GM21390 (cell line): Measurements from ENCODE around the gene ITPR1.
A peak's percentile ranks its signal among the peaks of the same experiment; 100 is the strongest.

Source experiments
- ATAC-seq: cut with Tn5 transposase; IDR thresholded peaks from one replicate; pipeline ENCODE4 v1.9.1; 2021; ENCODE audit not compliant: unreplicated experiment

ITPR1 gene

DNA sequence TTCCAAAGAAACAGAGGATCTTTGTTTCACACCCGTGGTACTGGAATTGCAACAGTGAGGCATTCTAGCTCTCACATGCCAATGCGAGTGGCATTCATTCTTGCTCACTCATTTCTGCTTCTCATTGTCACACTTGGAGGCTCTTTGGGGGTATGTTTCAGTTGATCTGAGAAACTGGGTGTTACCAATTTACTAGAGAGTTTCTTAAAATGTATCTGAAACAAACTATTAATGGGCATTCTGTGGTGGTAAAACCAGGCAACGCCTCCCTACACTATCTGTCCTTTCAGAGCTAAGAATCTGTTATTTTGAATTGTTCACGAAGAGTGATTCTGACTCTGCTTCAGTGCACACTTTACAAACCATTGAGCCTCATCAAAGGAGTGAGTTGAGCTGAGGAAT is 345.5 kb downstream of the ITPR1 start:
- ATAC-seq = peak; percentile 75

DNA sequence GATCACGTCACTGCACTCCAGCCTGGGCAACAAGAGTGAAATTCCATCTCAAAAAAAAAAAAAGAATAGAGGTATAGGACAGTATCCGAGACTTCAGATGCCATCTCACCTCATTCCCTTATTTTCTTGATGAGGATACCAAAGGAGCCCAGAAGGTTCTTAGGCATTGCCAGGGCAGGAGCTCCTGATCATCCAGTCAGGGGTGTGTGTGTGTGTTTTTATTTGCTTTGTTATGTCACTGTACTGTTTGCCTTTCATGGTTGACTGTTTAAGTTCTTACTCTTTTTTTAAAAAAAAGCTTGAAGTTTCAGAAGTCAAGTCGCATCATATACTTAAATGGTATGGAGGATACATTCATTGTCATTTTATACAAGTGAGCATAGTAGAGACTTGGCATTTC is 346.1 kb downstream of the ITPR1 start:
- no peak for ATAC-seq

DNA sequence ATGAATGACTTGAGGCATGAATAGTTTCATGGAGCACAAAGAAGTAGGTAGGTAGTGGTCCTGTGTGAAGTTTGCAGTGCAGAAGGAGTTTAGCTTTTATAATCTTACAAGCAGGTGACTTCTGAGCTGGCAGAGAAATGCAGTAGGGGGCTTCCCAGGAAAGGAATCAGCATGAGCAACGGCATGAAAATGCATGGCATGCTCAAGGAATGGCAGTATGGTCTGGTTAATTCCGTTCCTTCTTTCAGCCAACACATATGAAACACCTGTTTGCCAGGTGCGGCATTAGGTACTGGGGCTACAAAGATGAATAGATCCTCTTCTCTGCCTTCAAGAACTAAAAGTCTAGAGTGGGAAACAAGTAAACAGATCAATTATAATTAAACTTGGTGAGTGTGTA is 348.1 kb downstream of the ITPR1 start:
- ATAC-seq = no peak

DNA sequence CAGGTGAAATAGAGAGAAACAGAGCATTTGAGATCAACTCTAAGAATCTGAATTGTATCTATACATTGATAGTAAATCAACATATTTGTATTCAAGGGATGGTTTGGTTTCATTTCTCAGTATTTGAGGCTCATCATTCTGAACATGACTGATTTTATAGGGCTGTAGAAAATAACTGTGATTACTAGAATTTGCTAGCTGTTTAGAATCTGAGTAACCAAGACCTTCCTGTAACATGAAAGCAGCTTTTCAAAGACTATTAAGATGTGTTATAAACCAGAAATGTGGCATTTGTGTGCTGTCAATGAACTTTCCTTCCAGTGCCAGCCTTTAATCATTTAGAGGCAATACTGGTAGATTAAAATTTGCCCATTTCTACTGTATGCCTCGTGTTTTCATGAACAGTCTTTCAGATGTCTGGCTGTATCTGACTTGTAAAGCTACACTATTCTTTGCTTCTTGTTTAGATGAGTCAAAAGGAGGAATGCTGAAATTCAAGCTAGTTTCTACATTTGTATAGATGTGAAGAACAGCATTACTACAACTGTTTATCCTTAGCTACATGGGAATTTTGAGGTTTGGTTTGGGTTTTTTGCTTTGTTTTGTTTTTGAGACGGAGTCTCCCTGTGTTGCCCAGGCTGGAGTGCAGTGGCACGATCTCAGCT is 348.8 kb downstream of the ITPR1 start:
- no peak for ATAC-seq

DNA sequence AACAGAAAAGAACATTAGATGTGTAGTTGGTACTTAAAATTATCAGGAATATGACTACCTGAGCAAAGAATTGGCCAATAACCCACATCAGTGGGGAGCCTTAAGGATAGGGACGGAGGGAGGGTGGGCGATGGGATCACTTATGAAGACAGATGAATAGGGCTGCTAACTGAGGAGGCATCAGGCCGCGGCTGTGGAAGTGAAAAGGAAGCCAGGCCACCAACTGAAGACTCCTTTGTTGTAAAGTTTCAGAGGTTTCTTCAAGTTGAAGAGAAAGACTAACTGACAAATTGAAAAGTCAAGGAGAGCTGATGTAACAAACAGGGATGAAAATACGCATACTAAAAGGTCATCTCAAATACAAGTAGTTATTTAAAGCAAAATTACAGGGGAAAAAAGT is 350.5 kb downstream of the ITPR1 start:
- ATAC-seq = no peak

DNA sequence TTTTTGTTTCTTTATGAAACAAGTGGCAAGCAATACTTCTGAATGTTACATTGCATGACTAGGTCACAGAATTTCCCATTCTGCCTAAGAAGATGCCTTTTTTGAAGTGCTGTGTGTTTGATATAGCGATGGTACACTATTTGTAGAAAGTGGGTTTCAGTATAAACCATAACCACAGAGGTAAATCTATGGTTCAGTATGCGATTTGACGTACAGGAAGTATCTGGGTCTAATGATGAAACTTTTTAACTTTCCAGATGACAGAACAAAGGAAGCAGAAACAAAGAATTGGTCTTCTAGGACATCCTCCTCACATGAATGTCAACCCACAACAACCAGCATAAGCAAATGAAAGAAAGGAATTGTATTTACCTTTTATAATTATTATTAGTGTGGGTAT is 352.7 kb downstream of the ITPR1 start:
- peak; percentile 84 for ATAC-seq

DNA sequence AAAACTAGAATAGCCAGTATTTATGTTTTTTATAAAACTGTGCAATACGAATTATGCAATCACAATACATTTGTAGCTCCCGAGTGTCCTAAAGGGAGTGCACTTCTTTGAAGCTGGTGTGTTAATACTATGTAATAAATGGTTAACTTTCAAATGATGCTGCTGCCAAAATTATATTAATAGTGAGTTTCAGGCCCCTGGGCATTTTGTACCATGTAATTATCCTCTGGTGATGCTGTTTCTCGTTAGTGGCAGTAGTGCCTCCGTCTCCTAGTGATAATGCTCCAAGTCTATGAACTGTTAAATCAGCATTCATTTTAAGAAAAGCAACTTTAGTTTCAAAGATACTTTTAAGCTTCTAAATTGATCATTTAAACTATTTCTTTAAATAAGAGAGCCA is 353.4 kb downstream of the ITPR1 start:
- ATAC-seq = no peak

DNA sequence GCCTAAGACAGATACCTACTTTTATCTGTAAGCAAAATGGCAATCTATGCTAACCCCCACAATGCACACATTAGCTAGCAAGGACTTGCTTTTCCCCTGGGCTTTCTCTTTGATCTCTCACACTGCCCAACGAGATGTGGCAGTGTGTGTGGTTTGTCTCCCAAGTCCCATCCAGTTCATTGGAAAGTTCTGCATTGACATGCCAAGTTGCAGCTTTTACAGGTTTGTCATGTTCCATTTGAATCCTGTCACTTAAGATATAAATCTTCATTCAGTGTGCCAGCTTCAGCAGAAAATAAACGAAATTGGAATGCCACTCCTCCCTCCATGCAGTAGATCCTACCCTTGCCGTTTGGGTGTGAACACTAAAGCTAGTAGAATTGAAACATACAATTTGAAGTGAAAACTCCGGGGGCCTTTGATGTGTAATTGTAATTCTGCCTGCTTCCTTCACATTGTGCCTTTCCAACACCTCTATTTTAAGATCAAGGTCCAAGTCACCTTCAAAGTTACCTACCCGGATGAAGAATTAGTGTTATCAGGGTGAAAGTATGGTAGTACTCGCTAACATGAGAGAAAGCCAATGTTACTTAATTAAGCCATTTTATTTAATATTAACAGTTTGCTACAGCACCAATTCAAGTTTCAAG is 355.2 kb downstream of the ITPR1 start:
- ATAC-seq = no peak

DNA sequence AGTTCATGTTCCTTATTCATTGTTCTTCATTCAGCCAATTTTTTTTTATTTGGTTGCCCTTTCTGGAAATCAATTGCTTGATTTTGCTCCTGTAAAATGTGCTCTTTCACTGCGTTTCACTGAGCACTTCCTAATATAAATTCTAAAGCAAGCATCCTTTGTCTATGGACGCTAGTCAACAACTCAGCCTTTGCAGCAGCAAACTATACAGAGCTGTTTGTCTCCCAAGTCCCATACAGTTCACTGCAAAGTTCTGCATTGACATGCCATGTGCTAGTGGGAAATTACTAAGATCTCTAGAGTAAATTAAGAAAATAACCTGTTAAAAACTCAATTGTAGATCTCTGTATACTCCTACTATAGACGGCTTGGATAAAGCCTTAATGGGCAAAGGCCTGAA is 356.0 kb downstream of the ITPR1 start:
- no peak for ATAC-seq

DNA sequence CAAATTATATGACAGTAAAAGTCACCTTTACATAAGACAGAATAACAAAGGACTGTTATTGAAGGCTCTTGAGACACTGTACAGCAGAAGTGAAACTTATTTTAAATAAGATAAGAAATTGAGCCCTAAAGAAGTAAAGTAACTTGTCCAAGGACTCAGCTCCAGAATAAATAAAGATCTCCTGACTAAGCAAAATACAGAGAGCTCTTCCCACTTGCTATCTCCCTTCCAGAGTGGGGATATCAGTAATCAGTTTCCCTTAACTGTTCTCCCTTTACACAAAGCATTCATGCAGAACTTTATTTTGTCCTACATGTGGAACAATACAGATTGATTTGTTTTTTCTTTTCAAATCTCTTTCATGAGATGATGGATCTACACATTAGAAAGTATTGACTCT is 356.6 kb downstream of the ITPR1 start:
- no peak for ATAC-seq

DNA sequence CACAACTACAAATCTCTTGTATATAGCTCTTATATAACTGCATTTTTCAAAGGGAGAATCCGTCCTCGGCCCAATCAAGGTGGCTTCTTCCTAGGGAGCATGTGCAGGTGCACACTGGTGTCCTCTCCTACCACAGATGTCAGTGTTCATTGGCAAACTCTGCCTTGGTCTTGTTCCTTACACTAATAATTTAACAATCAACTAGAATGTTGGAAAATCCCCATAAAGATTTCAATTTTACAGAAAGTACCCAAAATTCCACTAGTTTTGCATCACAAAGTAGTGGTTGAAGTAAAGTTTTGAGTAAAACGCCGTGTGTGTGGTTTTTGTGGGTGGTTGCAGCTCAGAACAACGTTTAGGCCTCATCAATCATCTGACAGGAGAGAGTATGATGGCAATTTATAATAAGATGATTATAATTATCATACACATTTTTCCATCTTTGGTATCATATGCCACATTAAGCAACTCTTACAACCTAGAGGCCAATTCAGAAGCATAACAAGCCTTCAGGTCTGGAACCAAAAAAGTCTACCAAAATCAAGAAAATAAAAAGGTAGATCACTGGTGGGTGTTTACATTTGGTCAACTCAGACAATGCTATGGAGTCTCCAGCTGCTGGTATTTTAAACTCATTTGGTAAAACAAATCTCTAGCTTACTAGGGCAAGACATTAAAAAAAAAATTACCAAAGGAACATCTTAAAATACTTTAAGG is 357.2 kb downstream of the ITPR1 start:
- ATAC-seq = peak; percentile 36

DNA sequence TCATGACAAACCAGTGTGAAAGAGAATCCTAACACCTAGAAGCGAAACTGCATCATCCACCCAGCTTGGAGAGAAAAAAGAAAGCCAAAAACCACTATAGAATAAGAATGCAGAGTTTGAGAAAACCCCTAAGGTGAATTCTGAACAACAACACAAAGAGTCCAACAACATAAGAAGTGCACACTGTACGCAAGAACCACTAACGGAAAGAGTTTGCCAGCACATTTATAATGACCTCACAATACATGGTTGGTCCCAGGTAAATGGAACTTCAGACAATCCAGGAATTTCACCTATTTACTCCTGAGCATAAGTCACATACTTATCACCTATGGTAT is 357.7 kb downstream of the ITPR1 start:
- peak; percentile 43 for ATAC-seq

DNA sequence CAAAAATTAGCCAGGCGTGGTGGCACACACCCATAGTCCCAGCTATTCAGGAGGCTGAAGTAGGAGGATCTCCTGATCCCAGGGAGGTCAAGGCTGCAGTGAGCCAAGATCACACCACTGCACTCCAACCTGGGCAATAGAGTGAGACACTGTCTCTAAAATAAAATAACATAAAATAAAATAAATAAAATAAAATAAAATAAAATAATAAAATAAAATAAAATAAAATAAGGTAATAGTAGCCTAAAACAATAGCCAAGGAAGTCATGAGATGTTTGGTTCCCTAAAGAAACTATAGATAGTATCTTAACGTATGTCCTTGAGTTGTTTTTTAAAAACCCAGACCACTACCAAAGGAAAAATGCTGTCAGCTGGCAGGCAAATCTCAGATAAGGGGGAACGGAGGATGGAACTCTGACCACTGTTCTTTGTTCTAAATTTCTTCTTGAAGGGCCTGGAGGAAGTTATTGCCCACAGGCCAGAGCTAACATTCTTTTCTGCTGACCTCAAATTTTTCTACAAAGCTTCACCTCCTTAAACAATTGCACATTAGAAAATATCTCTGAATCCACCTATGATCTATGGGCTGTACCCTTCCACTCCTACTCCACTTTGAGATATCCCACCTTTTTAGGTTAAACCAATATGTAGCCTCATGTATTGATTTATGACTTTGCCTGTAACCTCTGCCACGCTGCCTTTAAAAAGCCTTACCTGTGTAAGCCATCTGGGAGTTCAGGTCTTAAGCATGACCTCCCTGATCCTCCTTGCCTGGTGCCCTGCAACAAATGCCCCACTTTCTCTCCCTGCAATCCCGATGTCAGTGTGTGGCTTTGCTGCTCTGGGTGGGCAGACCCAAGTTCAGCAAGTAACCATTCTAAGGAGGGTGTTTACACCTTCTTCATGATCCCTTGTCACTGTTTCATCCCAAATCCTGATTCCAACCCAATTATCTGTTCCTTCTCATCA is 359.9 kb downstream of the ITPR1 start:
- ATAC-seq = no peak

DNA sequence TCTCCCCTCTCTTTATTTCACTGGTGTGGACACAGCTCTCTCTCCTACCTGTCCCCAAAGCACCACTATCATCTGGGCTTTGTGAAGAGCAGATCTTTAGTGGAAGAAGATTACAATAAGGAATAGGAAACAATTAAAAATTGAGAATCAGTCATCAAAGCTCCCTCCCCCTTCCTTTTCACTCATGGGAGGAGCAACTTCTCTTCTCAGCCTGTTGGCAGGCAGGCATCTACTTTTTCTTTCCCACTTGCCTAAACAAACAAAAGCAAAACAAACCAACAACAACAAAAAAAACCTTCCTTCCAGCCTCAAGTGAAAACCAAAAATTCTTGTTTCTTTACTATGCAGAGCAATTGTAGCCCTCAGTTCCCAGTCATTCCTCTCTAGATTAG is 360.6 kb downstream of the ITPR1 start:
- no peak for ATAC-seq

DNA sequence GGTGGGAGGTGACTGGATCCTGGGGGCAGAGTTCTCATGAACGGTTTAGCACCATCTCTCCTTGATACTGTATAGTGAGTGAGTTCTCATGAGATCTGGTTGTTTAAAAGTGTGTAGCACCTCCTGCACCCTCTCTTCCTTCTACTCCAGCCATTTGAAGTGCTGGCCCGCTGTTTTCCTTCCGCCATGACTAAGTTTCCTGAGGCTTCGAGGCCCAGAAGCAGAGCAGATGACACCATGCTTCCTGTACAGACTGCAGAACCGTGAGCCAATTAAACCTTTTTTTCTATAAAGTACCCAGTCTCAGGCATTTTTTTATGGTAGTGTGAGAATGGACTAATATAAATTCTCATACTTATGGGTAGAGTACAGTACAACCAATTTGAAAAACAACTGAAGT is 362.5 kb downstream of the ITPR1 start:
- ATAC-seq = no peak

DNA sequence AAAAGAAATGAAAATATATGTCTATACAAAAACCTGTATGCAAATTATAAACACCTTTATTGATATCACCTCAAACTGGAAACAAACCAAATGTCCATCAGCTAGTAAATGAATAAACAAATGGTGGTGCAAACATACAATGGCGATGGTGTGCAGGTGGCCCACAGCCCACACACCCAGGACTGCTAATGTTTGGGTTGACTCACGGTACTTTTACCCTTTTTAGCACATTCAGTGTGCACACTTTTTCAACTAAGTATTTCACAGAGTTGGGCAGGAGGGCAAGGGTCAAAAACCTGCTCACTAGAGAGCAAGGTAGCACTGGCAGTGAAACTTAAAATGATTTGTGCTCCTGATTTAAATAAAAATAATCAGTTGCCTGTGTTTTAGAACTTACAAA is 363.0 kb downstream of the ITPR1 start:
- ATAC-seq = no peak

DNA sequence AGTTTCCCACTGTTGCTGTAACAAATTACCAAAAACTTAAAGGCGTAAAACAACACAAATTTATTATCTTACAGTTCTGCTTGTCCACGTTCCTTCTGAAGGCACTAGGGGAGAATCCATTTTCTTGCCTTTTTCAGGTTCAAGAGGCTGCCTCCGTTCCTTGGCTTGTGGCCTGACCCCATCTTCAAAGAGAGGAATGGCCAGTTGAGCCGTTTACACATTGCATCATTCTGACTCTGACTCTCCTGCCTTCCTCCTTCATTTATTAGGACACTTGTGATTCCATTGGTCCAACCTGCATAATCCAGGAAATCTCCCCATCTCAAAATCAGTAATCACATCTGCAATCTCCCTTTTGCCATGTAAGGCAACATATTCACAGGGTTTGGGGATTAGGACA is 363.4 kb downstream of the ITPR1 start:
- no peak for ATAC-seq

DNA sequence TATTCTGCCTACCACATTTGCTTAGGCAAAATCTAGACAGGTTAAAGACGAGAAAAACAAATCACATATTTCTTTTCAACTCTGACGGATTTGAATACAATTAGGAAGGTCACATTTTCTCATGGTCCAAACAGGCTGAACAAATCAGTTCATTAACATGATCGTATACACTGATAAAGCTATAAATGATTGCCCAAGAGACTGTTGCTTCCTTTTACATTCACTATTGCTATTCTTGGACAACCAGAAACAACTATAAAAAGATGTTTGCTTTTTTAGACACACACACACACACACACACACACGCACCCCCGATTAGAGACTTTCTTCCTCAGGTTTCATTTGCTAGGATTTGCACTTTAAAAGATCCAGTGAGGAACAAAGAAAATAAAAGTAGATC is 363.8 kb downstream of the ITPR1 start:
- ATAC-seq = no peak

DNA sequence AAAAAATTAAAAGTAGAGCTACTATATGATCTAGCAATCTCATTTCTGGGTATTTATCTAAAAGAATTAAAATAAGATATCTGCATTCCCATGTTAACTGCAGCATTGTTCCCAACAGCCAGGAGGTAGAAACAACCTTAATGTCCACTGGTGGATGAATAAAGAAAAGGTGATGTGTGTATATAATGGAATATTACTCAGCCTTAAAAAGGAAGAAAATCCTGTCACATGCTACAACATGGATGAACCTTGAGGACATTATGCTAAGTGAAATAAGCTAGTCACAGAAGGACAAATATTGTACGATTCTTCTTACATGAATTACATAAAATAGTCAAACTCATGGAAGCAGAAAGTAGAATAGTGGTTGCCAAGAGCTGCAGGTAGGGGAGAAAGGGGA is 366.6 kb downstream of the ITPR1 start:
- no peak for ATAC-seq

DNA sequence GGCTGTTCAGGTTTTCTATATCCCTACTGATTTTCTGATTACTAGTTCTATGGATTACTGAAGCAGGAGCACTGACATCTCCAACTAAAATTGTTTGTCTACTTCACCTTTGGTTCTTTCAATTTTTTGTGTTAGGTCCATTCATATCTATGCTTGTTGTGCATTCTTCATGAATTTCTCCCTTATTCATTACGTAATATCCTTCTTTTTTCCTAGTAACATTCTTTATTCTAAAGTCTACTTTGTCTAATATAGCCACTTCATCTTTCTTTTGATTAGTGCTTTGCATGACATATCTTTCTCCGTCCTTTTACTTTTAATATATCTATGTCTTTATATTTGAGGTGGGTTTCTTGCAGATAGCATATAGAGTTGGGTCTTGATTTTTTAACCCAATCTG is 369.8 kb downstream of the ITPR1 start:
- ATAC-seq = no peak

DNA sequence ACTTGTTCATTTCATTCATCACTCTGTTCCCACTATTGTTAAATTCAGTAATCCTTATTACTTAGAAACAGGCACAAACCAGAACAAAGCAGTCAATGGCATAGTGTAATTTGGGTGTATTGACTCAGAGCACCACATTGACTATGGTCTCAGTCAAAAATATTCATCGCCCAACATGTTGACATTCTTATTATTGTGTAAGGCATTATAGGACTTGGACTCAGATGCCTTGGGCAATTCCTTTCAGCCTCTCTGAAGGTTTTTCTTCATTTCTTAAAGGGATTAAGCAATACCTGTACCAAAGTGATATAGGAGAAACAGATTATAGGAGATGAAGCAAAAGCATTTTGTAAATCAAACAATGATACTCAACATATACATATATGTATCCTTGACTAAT is 371.4 kb downstream of the ITPR1 start:
- ATAC-seq = no peak
